HAP-1 (cell line): ENCODE results near the gene PADI2.

Experiments
- DNase-seq, 2 experiments: peaks; one replicate each; pipeline ENCODE4 v3.0.0-alpha.2; 2016 to 2020; ENCODE audit warnings: low spot score in 2 of 2
- H3K27me3 ChIP-seq: fragments of 250-450 bp; sonication (Bioruptor Pico); 2 replicates; pipeline ENCODE4 v1.5.1; 2020; ENCODE audit warnings: low read depth, mild to moderate bottlenecking, moderate library complexity
- H3K36me3 ChIP-seq: fragments of 250-450 bp; sonication (Bioruptor Pico); replicated peaks from 2 replicates; pipeline ENCODE4 v1.5.1; 2020; ENCODE audit warnings: mild to moderate bottlenecking
- H3K4me1 ChIP-seq: fragments of 250-450 bp; sonication (Bioruptor Pico); 2 replicates; pipeline ENCODE4 v1.5.1; 2020; ENCODE audit warnings: mild to moderate bottlenecking
- H3K4me3 ChIP-seq: fragments of 250-450 bp; sonication (Bioruptor Pico); 2 replicates; pipeline ENCODE4 v1.5.1; 2020; ENCODE audit warnings: mild to moderate bottlenecking, moderate library complexity
- H3K9me3 ChIP-seq: fragments of 250-450 bp; sonication (Bioruptor Pico); 2 replicates; pipeline ENCODE4 v1.5.1; 2020; ENCODE audit warnings: mild to moderate bottlenecking, moderate library complexity
- in situ Hi-C: fragments of 300-500 bp; cut with MboI; formaldehyde crosslinking; loops from 3 replicates; pipeline ENCODE4 v1.14.3; 2020; ENCODE audit warnings: low sequenced_read_pairs, inconsistent platforms, mixed read lengths

The PADI2 gene

GRCh38 chr1:17119076-17119772 lies at the start of gene PADI2:
Gene PADI2 (minus strand): TSS chr1:17119451. CDS start chr1:17119371, 80 bp downstream.
- Histone ChIP-seq H3K36me3 (no peaks in the 10 kb centered on the region), H3K4me3 (peak within 1 kb of the TSS; percentile 34), H3K4me1 (peaks cover 3% of the 10 kb centered on the region), H3K9me3 (no peaks in the 10 kb centered on the region), H3K27me3 (peaks cover 6% of the 10 kb centered on the region; the same call in 1 of the 2 replicates)
- peak; percentile 64 to 87 for DNase-seq
- in situ Hi-C loops, result no loop called here

GRCh38 chr1:17168091-17168876 lies 49.0 kb upstream of the PADI2 start:
- DNase-seq, result no peak
- Histone ChIP-seq H3K4me1 (no peaks in the 10 kb centered on the region), H3K36me3 (no peaks in the 10 kb centered on the region), H3K27me3 (no peaks in the 10 kb centered on the region), H3K9me3 (no peaks in the 10 kb centered on the region), H3K4me3 (no peak overlapping the region)
- in situ Hi-C loops, result no loop called here

GRCh38 chr1:17167786-17168090 lies 48.5 kb upstream of the PADI2 start:
- Histone ChIP-seq H3K27me3 (no peaks in the 10 kb centered on the region), H3K4me1 (no peaks in the 10 kb centered on the region), H3K4me3 (no peak overlapping the region), H3K36me3 (no peaks in the 10 kb centered on the region), H3K9me3 (no peaks in the 10 kb centered on the region)
- DNase-seq, result no peak
- in situ Hi-C loops, result no loop called here

GRCh38 chr1:17167041-17167785 lies 48.0 kb upstream of the PADI2 start:
- in situ Hi-C loops, result no loop called here
- Histone ChIP-seq H3K27me3 (no peaks in the 10 kb centered on the region), H3K4me3 (no peak overlapping the region), H3K36me3 (no peaks in the 10 kb centered on the region), H3K4me1 (no peaks in the 10 kb centered on the region), H3K9me3 (no peaks in the 10 kb centered on the region)
- peak in 1 of 2 experiments; percentile 24 for DNase-seq

- in situ Hi-C loops, result no loop called here
- Histone ChIP-seq H3K4me1 (peaks cover under 1% of the 10 kb centered on the region; the same call in 1 of the 2 replicates), H3K9me3 (no peaks in the 10 kb centered on the region), H3K36me3 (no peaks in the 10 kb centered on the region), H3K27me3 (no peaks in the 10 kb centered on the region), H3K4me3 (no peak overlapping the region)
- no peak for DNase-seq
Measured at GRCh38 chr1:17165823-17166222, 46.6 kb upstream of the PADI2 start.

GRCh38 chr1:17163789-17164666 lies 44.8 kb upstream of the PADI2 start:
- peaks cover 5% of the 10 kb centered on the region for H3K4me1 ChIP-seq
- in situ Hi-C loops, result no loop called here

GRCh38 chr1:17163371-17163770 lies 44.1 kb upstream of the PADI2 start:
- peaks cover 5% of the 10 kb centered on the region for H3K4me1 ChIP-seq
- no peaks in the 10 kb centered on the region for H3K9me3 ChIP-seq
- no peaks in the 10 kb centered on the region for H3K36me3 ChIP-seq
- H3K27me3 ChIP-seq, result no peaks in the 10 kb centered on the region
- in situ Hi-C loops, result no loop called here
- H3K4me3 ChIP-seq, result no peak overlapping the region
- DNase-seq, result no peak

More at GRCh38 chr1:17163789-17164666, 44.8 kb upstream of the PADI2 start:
- H3K4me3 ChIP-seq, result no peak overlapping the region
- H3K9me3 ChIP-seq, result no peaks in the 10 kb centered on the region
- H3K36me3 ChIP-seq, result no peaks in the 10 kb centered on the region
- no peaks in the 10 kb centered on the region for H3K27me3 ChIP-seq
- no peak for DNase-seq

GRCh38 chr1:17162941-17163340 lies 43.7 kb upstream of the PADI2 start:
- H3K4me1 ChIP-seq, result peaks cover 5% of the 10 kb centered on the region
- no peaks in the 10 kb centered on the region for H3K27me3 ChIP-seq
- no peaks in the 10 kb centered on the region for H3K36me3 ChIP-seq
- no peak for DNase-seq
- H3K9me3 ChIP-seq, result no peaks in the 10 kb centered on the region
- no peak overlapping the region for H3K4me3 ChIP-seq
- in situ Hi-C loops, result no loop called here

GRCh38 chr1:17161926-17162800 lies 42.9 kb upstream of the PADI2 start:
- Histone ChIP-seq H3K4me3 (no peak overlapping the region), H3K36me3 (no peaks in the 10 kb centered on the region), H3K27me3 (no peaks in the 10 kb centered on the region), H3K9me3 (no peaks in the 10 kb centered on the region), H3K4me1 (peaks cover 5% of the 10 kb centered on the region)
- DNase-seq, result no peak
- in situ Hi-C loops, result no loop called here

- in situ Hi-C loops, result no loop called here
- Histone ChIP-seq H3K9me3 (no peaks in the 10 kb centered on the region), H3K36me3 (no peaks in the 10 kb centered on the region), H3K27me3 (no peaks in the 10 kb centered on the region), H3K4me3 (no peak overlapping the region), H3K4me1 (peaks cover 5% of the 10 kb centered on the region)
- no peak for DNase-seq
Measured at GRCh38 chr1:17161137-17161740, 42.0 kb upstream of the PADI2 start.

GRCh38 chr1:17158961-17159360 lies 39.7 kb upstream of the PADI2 start:
- no peak for DNase-seq
- Histone ChIP-seq H3K4me3 (no peak overlapping the region), H3K36me3 (no peaks in the 10 kb centered on the region), H3K9me3 (peaks cover 5% of the 10 kb centered on the region; the same call in 1 of the 2 replicates), H3K27me3 (no peaks in the 10 kb centered on the region), H3K4me1 (peaks cover 5% of the 10 kb centered on the region)
- in situ Hi-C loops, result no loop called here

- no peak overlapping the region for H3K4me3 ChIP-seq
- no peaks in the 10 kb centered on the region for H3K27me3 ChIP-seq
- in situ Hi-C loops, result no loop called here
- DNase-seq, result no peak
- no peaks in the 10 kb centered on the region for H3K36me3 ChIP-seq
- H3K4me1 ChIP-seq, result peaks cover 5% of the 10 kb centered on the region
- H3K9me3 ChIP-seq, result peaks cover 9% of the 10 kb centered on the region; the same call in 1 of the 2 replicates
Measured at GRCh38 chr1:17156108-17156507, 36.9 kb upstream of the PADI2 start.
